Measurements from ENCODE around the gene LRP1-AS.

DNA sequence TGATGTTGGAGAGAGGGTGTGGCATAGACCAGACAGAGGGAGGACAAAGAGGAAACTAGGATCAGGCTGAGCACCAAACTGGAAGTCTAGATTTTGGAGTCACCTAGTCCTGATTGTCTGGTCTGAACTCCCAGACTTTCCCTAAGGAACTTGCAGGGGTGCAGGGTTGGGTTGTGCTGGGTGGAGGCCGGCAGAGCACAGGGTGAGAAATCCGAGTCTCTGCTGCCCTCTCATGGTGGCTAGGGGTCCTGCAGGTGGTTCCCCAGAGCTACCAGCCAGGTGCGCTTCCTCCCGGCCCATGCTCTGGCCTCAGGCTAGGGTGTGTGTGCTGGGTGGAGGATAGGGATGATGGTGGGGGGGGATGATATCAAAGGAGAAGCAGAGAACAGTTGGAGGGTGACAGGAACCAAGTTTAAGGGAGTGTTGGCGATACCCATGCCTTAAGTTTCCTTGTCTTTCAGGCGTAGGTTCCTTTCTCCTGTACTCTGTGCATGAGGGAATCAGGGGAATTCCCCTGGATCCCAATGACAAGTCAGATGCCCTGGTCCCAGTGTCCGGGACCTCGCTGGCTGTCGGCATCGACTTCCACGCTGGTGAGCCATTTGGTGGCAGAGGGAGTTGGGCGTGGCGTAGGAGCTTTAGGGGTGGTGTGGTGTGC, 35.6 kb upstream of the LRP1-AS start:
- TF ChIP-seq, protein P1, sequence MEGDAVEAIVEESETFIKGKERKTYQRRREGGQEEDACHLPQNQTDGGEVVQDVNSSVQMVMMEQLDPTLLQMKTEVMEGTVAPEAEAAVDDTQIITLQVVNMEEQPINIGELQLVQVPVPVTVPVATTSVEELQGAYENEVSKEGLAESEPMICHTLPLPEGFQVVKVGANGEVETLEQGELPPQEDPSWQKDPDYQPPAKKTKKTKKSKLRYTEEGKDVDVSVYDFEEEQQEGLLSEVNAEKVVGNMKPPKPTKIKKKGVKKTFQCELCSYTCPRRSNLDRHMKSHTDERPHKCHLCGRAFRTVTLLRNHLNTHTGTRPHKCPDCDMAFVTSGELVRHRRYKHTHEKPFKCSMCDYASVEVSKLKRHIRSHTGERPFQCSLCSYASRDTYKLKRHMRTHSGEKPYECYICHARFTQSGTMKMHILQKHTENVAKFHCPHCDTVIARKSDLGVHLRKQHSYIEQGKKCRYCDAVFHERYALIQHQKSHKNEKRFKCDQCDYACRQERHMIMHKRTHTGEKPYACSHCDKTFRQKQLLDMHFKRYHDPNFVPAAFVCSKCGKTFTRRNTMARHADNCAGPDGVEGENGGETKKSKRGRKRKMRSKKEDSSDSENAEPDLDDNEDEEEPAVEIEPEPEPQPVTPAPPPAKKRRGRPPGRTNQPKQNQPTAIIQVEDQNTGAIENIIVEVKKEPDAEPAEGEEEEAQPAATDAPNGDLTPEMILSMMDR (IDR thresholded peaks at IDR 0.05), result peak; percentile 73 to 95 (median 93)
- peak; percentile 38 to 69 for TF ChIP-seq POLR2AphosphoS5 (IDR thresholded peaks at IDR 0.05; ENCODE audit: insufficient read depth in 1 of 2, low read depth in 1 of 2)
- no peak for TF ChIP-seq POLR2A (IDR thresholded peaks at IDR 0.05)

Measured in vagina (tissue), 2 donors.